ENCODE results near the gene MGAT5. TPM values are rescaled to one million over a fixed set of nuclear protein-coding genes. Genes with fewer than 3 reads are reported as not detected.

The MGAT5 gene
- total RNA-seq, 1 donor from 2014 or later = 32.5 TPM

- no peak overlapping the region for H3K4me3 ChIP-seq (ENCODE audit: low read depth, low read length)
- no peak for TF ChIP-seq CTCF (IDR thresholded peaks at IDR 0.05; ENCODE audit: insufficient read depth, low read length, poor library complexity, severe bottlenecking)
- H3K36me3 ChIP-seq (ENCODE audit: control insufficient read depth, insufficient read depth, low read length) = no peaks in the 10 kb centered on the region
- no peaks in the 10 kb centered on the region for H3K27me3 ChIP-seq (ENCODE audit: control insufficient read depth, insufficient read depth, low read length)
- DNase-seq (ENCODE audit: low read depth) = no peak
Measured at GRCh38 chr2:134461511-134461910, 207.6 kb downstream of the MGAT5 start.

GRCh38 chr2:134462275-134462674 is 208.4 kb downstream of the MGAT5 start:
- H3K4me3 ChIP-seq (ENCODE audit: low read depth, low read length) = no peak overlapping the region
- H3K36me3 ChIP-seq (ENCODE audit: control insufficient read depth, insufficient read depth, low read length) = no peaks in the 10 kb centered on the region
- no peaks in the 10 kb centered on the region for H3K27me3 ChIP-seq (ENCODE audit: control insufficient read depth, insufficient read depth, low read length)
- TF ChIP-seq CTCF (IDR thresholded peaks at IDR 0.05; ENCODE audit: insufficient read depth, low read length, poor library complexity, severe bottlenecking) = no peak
- no peak for DNase-seq (ENCODE audit: low read depth)

GRCh38 chr2:134462791-134463698 is 209.2 kb downstream of the MGAT5 start:
- DNase-seq (ENCODE audit: low read depth) = no peak
- no peaks in the 10 kb centered on the region for H3K36me3 ChIP-seq (ENCODE audit: control insufficient read depth, insufficient read depth, low read length)
- H3K27me3 ChIP-seq (ENCODE audit: control insufficient read depth, insufficient read depth, low read length) = no peaks in the 10 kb centered on the region
- TF ChIP-seq CTCF (IDR thresholded peaks at IDR 0.05; ENCODE audit: insufficient read depth, low read length, poor library complexity, severe bottlenecking) = no peak
- H3K4me3 ChIP-seq (ENCODE audit: low read depth, low read length) = no peak overlapping the region

GRCh38 chr2:134463699-134464022 is 209.8 kb downstream of the MGAT5 start:
- TF ChIP-seq CTCF (IDR thresholded peaks at IDR 0.05; ENCODE audit: insufficient read depth, low read length, poor library complexity, severe bottlenecking) = no peak
- DNase-seq (ENCODE audit: low read depth) = no peak

GRCh38 chr2:134465228-134466105 is 211.6 kb downstream of the MGAT5 start:
- no peaks in the 10 kb centered on the region for H3K36me3 ChIP-seq (ENCODE audit: control insufficient read depth, insufficient read depth, low read length)
- H3K4me3 ChIP-seq (ENCODE audit: low read depth, low read length) = no peak overlapping the region
- no peaks in the 10 kb centered on the region for H3K27me3 ChIP-seq (ENCODE audit: control insufficient read depth, insufficient read depth, low read length)
- no peak for TF ChIP-seq CTCF (IDR thresholded peaks at IDR 0.05; ENCODE audit: insufficient read depth, low read length, poor library complexity, severe bottlenecking)
- DNase-seq (ENCODE audit: low read depth) = no peak

More at GRCh38 chr2:134463699-134464022, 209.8 kb downstream of the MGAT5 start:
- no peaks in the 10 kb centered on the region for H3K36me3 ChIP-seq (ENCODE audit: control insufficient read depth, insufficient read depth, low read length)
- H3K27me3 ChIP-seq (ENCODE audit: control insufficient read depth, insufficient read depth, low read length) = no peaks in the 10 kb centered on the region
- H3K4me3 ChIP-seq (ENCODE audit: low read depth, low read length) = no peak overlapping the region

Data from kidney epithelial cell (primary cell).